PC-9 (cell line): ENCODE data around the gene TOB2.

Source experiments
- CTCF ChIP-seq: fragments of 200-600 bp; sonication (generic); conservative IDR thresholded peaks from 2 replicates; pipeline ENCODE4 v1.6.1; 2017; ENCODE audit warnings: mixed run types, antibody characterized with exemption, mild to moderate bottlenecking, moderate library complexity
- EZH2 ChIP-seq: fragments of 200-600 bp; sonication (generic); IDR thresholded peaks from 2 replicates; pipeline ENCODE4 v1.8.0; 2017; ENCODE audit warnings: antibody characterized with exemption, low read depth

- TF ChIP-seq CTCF (no peak), EZH2 (no peak)
These were observed 17.2 kb downstream of the TOB2 start for GRCh38 chr22:41429232-41429950.
